Skeletal muscle cell (primary cell): ENCODE results near the gene ENDOG.
"Not testable (repeated sequence)": the region's sequence is repeated elsewhere in the genome, so short reads cannot be mapped to it uniquely, and the experiment has no call there.

Source experiments
- DNase-seq: peaks from one replicate; pipeline ENCODE4 v3.0.0-alpha.2; 2010; ENCODE audit warnings: low read depth
- H3K4me3 ChIP-seq: 2 replicates; pipeline ENCODE4 v1.5.1; 2011; ENCODE audit warnings: low read depth, mild to moderate bottlenecking, control low read depth, low read length, moderate library complexity

ENDOG gene

GRCh38 chr9:128851779-128852600 lies 33.7 kb downstream of the ENDOG start:
- H3K4me3 ChIP-seq, DNase-seq: not testable (repeated sequence)

GRCh38 chr9:128852646-128853045 lies 34.3 kb downstream of the ENDOG start:
- not testable (repeated sequence) for DNase-seq, H3K4me3 ChIP-seq

GRCh38 chr9:128854454-128854853 lies 36.2 kb downstream of the ENDOG start:
- not testable (repeated sequence) for H3K4me3 ChIP-seq, DNase-seq

- H3K4me3 ChIP-seq, DNase-seq: not testable (repeated sequence)
These were observed 40.2 kb downstream of the ENDOG start for GRCh38 chr9:128858476-128858875.

GRCh38 chr9:128860937-128861336 lies 42.6 kb downstream of the ENDOG start:
- no peak overlapping the region for H3K4me3 ChIP-seq
- no peak for DNase-seq

GRCh38 chr9:128861501-128861900 lies 43.2 kb downstream of the ENDOG start:
- no peak for DNase-seq
- no peak overlapping the region for H3K4me3 ChIP-seq

GRCh38 chr9:128862401-128862851 lies 44.1 kb downstream of the ENDOG start:
- no peak overlapping the region for H3K4me3 ChIP-seq
- no peak for DNase-seq

GRCh38 chr9:128863647-128864046 lies 45.3 kb downstream of the ENDOG start:
- no peak for DNase-seq

GRCh38 chr9:128870128-128870940 lies 52.0 kb downstream of the ENDOG start:
- DNase-seq = no peak
- H3K4me3 ChIP-seq = no peak overlapping the region

More at GRCh38 chr9:128863647-128864046, 45.3 kb downstream of the ENDOG start:
- H3K4me3 ChIP-seq = no peak overlapping the region

- H3K4me3 ChIP-seq, DNase-seq: not testable (repeated sequence)
These were observed 52.6 kb downstream of the ENDOG start for GRCh38 chr9:128870941-128871265.
